HEK293 (cell line): ENCODE data around the gene WDR7.

ENCODE experiments used
- ELK4 ChIP-seq: IDR thresholded peaks from 2 replicates; pipeline ENCODE4 v1.6.1; 2011; ENCODE audit warnings: mild to moderate bottlenecking, low read depth, low read length, borderline replicate concordance
- KLF10 ChIP-seq: fragments of 450-650 bp; IDR thresholded peaks from 2 replicates; pipeline ENCODE4 v1.5.1; 2018; ENCODE audit warnings: missing biosample characterization, mild to moderate bottlenecking, missing genetic modification characterization
- ZNF777 ChIP-seq: fragments of 450-650 bp; formaldehyde crosslinking; IDR thresholded peaks from 2 replicates; pipeline ENCODE4 v1.5.1; 2017; ENCODE audit warnings: missing biosample characterization, missing genetic modification characterization, borderline replicate concordance

- TF ChIP-seq ZNF777 (tag by site-specific recombination) (no peak), ELK4 (no peak), KLF10 (no peak)
Measured at GRCh38 chr18:57050310-57050949, 399.3 kb downstream of the WDR7 start.
